ENCODE results near the gene MEGF6. TPM values are rescaled to one million over a fixed set of nuclear protein-coding genes. Genes with fewer than 3 reads are reported as not detected.

MEGF6 gene
- total and polyA plus RNA-seq, 2 donors (not counting 3 experiments of a cell fraction or from before 2014, with no cell fraction given): 22.5 to 63.7 TPM

- POLR2A ChIA-PET: no interaction called here
- no peaks in the 10 kb centered on the region for H3K9me3 ChIP-seq (replicated peaks; ENCODE audit: control insufficient read depth, insufficient read depth, low read length)
- DNase-seq (ENCODE audit: low read depth, low spot score): no peak
- H3K79me2 ChIP-seq (ENCODE audit: control insufficient read depth, insufficient read depth, low read length): peaks cover 4% of the 10 kb centered on the region
- no peaks in the 10 kb centered on the region for H4K20me1 ChIP-seq (replicated peaks; ENCODE audit: control insufficient read depth, extremely low read depth, insufficient read depth, low read length)
- no peaks in the 10 kb centered on the region for H3K9me1 ChIP-seq (replicated peaks; ENCODE audit: control insufficient read depth, extremely low read depth, insufficient read depth, low read length)
- no peak overlapping the region for H3K27ac ChIP-seq (ENCODE audit: insufficient read depth, low read depth, low read length)
- BruUV-seq (replicated peaks): no TSS peak
- peaks cover 0 to 10% of the 10 kb centered on the region in 2 experiments for H3K36me3 ChIP-seq (ENCODE audit: control insufficient read depth in 2 of 2, extremely low read depth in 1 of 2, insufficient read depth in 2 of 2, low read length in 2 of 2)
- TF ChIP-seq, protein P1, sequence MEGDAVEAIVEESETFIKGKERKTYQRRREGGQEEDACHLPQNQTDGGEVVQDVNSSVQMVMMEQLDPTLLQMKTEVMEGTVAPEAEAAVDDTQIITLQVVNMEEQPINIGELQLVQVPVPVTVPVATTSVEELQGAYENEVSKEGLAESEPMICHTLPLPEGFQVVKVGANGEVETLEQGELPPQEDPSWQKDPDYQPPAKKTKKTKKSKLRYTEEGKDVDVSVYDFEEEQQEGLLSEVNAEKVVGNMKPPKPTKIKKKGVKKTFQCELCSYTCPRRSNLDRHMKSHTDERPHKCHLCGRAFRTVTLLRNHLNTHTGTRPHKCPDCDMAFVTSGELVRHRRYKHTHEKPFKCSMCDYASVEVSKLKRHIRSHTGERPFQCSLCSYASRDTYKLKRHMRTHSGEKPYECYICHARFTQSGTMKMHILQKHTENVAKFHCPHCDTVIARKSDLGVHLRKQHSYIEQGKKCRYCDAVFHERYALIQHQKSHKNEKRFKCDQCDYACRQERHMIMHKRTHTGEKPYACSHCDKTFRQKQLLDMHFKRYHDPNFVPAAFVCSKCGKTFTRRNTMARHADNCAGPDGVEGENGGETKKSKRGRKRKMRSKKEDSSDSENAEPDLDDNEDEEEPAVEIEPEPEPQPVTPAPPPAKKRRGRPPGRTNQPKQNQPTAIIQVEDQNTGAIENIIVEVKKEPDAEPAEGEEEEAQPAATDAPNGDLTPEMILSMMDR (IDR thresholded peaks at IDR 0.05; ENCODE audit: extremely low read depth in 1 of 2, insufficient read depth in 1 of 2, low read depth in 1 of 2, low read length in 2 of 2): no peak
- TF ChIP-seq FOS (IDR thresholded peaks at IDR 0.05; ENCODE audit: borderline replicate concordance, insufficient read depth, low read length): no peak
- no peak for TF ChIP-seq POLR2AphosphoS5 (IDR thresholded peaks at IDR 0.05; ENCODE audit: insufficient read depth, low read depth, low read length)
- no peak for TF ChIP-seq POLR2A (IDR thresholded peaks at IDR 0.05; ENCODE audit: low read depth, low read length)
- TF ChIP-seq, protein P2, sequence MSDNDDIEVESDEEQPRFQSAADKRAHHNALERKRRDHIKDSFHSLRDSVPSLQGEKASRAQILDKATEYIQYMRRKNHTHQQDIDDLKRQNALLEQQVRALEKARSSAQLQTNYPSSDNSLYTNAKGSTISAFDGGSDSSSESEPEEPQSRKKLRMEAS (IDR thresholded peaks at IDR 0.05; ENCODE audit: insufficient read depth, insufficient read length): no peak
- TF ChIP-seq GATA2 (IDR thresholded peaks at IDR 0.05; ENCODE audit: insufficient read depth, insufficient read length, low read depth, low read length): no peak
- TF ChIP-seq EZH2 (IDR thresholded peaks at IDR 0.05; ENCODE audit: borderline replicate concordance, low read depth, low read length, severe bottlenecking): no peak
- no peak for TF ChIP-seq MYC (IDR thresholded peaks at IDR 0.05; ENCODE audit: low read depth, low read length)
- TF ChIP-seq JUN (IDR thresholded peaks at IDR 0.05; ENCODE audit: borderline replicate concordance, insufficient read depth, insufficient read length, low read depth): no peak
- H3K27me3 ChIP-seq (ENCODE audit: control insufficient read depth in 2 of 2, insufficient read depth in 2 of 2, low read length in 2 of 2): peaks cover 5 to 6% of the 10 kb centered on the region in 2 experiments
- FAIRE-seq: no peak
- no peak overlapping the region for H3K4me2 ChIP-seq (ENCODE audit: insufficient read depth, low read length)
- peaks cover 8% of the 10 kb centered on the region for H3K4me1 ChIP-seq (ENCODE audit: control insufficient read depth, extremely low read depth, insufficient read depth, low read length)
- dilution Hi-C loops (cut with MboI; ENCODE audit: extremely low pct_ligation_motif_present, low sequenced_read_pairs): no loop called here
- no peak overlapping the region for H3K4me3 ChIP-seq (replicated peaks in 1 of 3; ENCODE audit: insufficient read depth in 1 of 3, low read depth in 1 of 3, low read length in 3 of 3)
- no peak overlapping the region for H2AFZ ChIP-seq (ENCODE audit: low read depth, low read length)
- no peak overlapping the region for H3K9ac ChIP-seq (replicated peaks; ENCODE audit: extremely low read depth, insufficient read depth, low read length)
- CTCF ChIA-PET: no interaction called here
- intact Hi-C loops (cut with micrococcal nuclease): no loop called here
Measured at GRCh38 chr1:3645666-3646355, 34.5 kb upstream of the MEGF6 start.

All from endothelial cell of umbilical vein (primary cell).